ENCODE data around the gene EIF3J.

Gene EIF3J

GRCh38 chr15:44536962-44537734, at the start of gene EIF3J:
TSS of gene EIF3J (plus strand) at chr15:44537147. CDS start at chr15:44537195, 48 bp downstream.
- peak; percentile 98 for DNase-seq (ENCODE audit: low read depth)
- H3K4me3 ChIP-seq (ENCODE audit: low read length), result peak within 1 kb of the TSS; percentile 88
- TF ChIP-seq, protein P1, sequence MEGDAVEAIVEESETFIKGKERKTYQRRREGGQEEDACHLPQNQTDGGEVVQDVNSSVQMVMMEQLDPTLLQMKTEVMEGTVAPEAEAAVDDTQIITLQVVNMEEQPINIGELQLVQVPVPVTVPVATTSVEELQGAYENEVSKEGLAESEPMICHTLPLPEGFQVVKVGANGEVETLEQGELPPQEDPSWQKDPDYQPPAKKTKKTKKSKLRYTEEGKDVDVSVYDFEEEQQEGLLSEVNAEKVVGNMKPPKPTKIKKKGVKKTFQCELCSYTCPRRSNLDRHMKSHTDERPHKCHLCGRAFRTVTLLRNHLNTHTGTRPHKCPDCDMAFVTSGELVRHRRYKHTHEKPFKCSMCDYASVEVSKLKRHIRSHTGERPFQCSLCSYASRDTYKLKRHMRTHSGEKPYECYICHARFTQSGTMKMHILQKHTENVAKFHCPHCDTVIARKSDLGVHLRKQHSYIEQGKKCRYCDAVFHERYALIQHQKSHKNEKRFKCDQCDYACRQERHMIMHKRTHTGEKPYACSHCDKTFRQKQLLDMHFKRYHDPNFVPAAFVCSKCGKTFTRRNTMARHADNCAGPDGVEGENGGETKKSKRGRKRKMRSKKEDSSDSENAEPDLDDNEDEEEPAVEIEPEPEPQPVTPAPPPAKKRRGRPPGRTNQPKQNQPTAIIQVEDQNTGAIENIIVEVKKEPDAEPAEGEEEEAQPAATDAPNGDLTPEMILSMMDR (IDR thresholded peaks at IDR 0.05; ENCODE audit: insufficient read depth, low read depth, low read length, missing control alignments), result no peak

DNA sequence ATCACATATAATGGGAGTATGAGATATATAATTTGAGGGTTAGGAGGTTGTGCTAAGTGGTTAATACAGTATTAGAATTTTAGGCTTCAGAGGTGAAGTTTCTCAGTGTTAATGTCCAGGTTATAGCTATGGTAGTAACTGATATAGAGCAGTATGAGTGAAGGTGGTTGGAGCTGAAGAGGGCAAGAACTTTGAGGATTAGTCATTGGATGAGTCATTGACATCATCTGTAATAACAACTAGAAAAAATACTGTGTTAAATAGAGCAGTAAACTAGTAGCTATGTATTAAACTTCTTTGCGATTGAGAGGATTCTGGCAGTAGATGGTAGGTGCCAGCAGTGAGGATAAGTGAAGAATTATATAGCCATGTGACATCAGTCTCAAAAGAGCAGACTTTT, 47.5 kb upstream of the EIF3J start:
- no peak overlapping the region for H3K4me3 ChIP-seq (ENCODE audit: low read length)
- TF ChIP-seq, protein P1 (IDR thresholded peaks at IDR 0.05; ENCODE audit: insufficient read depth, low read depth, low read length, missing control alignments), result no peak
- peak; percentile 81 for DNase-seq (ENCODE audit: low read depth)

DNA sequence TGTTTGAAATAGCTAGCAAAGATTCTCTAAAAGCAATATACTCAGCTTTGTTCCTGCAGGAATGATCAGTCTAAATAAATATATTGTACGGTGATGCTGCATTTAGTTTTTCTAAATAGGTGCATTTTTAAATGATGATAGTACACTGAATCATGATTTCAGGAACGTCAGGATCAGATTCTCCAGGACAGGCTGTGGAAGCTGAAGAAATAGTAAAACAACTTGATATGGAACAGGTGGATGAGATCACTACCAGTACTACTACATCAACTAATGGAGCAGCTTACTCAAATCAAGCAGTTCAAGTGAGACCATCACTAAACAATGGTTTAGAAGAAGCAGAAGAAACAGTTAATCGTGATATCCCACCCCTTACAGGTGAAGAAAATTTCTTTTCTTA, 46.3 kb upstream of the EIF3J start:
- TF ChIP-seq, protein P1 (IDR thresholded peaks at IDR 0.05; ENCODE audit: insufficient read depth, low read depth, low read length, missing control alignments), result no peak
- peak; percentile 52 for DNase-seq (ENCODE audit: low read depth)
- no peak overlapping the region for H3K4me3 ChIP-seq (ENCODE audit: low read length)

DNA sequence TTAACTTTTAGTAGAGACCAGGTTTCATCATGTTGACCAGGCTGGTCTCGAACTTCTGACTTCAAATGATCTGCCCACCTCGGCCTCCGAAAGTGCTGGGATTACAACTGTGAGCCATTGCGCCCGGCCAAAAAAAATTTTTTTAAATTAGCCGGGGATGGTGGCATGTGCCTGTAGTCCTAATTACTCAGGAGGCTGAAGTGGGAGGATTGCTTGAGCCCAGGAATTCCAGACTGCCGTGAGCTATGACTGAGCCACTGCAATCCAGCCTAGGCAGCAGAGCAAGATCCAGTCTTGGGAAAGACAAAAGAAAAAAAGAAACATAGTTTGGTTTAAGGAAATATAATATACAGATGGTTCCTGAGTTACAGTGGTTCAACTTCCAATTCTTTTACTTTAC, 44.9 kb upstream of the EIF3J start:
- TF ChIP-seq, protein P1 (IDR thresholded peaks at IDR 0.05; ENCODE audit: insufficient read depth, low read depth, low read length, missing control alignments), result no peak
- no peak overlapping the region for H3K4me3 ChIP-seq (ENCODE audit: low read length)
- no peak for DNase-seq (ENCODE audit: low read depth)

- no peak overlapping the region for H3K4me3 ChIP-seq (ENCODE audit: low read length)
- no peak for DNase-seq (ENCODE audit: low read depth)
- TF ChIP-seq, protein P1 (IDR thresholded peaks at IDR 0.05; ENCODE audit: insufficient read depth, low read depth, low read length, missing control alignments), result no peak
These were observed 44.3 kb upstream of the EIF3J start for GRCh38 chr15:44492672-44493071.

DNA sequence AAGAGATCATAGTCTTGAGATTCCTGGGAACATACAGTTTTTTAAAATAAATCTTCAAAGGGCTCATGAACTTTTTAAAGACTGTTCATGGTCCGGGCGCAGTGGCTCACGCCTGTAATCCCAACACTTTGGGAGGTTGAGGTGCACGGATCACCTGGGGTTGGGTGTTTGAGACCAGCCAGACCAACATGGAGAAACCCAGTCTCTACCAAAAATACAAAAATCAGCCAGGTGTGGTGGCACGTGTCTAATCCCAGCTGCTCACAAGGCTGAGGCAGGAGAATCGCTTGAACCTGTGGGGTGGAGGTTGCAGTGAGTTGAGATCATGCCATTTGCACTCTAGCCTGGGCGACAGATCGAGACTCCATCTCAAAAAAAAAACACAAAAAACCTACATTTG, 41.4 kb upstream of the EIF3J start:
- H3K4me3 ChIP-seq (ENCODE audit: low read length), result no peak overlapping the region
- TF ChIP-seq, protein P1 (IDR thresholded peaks at IDR 0.05; ENCODE audit: insufficient read depth, low read depth, low read length, missing control alignments), result no peak
- DNase-seq (ENCODE audit: low read depth), result no peak

- no peak for DNase-seq (ENCODE audit: low read depth)
- no peak overlapping the region for H3K4me3 ChIP-seq (ENCODE audit: low read length)
- TF ChIP-seq, protein P1 (IDR thresholded peaks at IDR 0.05; ENCODE audit: insufficient read depth, low read depth, low read length, missing control alignments), result no peak
These were observed 36.4 kb upstream of the EIF3J start for GRCh38 chr15:44500555-44500954.
